K562 (cell line): ENCODE results near the gene NOX5. TPM values are rescaled to one million over a fixed set of nuclear protein-coding genes. Genes with fewer than 3 reads are reported as not detected.

ENCODE experiments used
- ATAC-seq: fragments of 200-7000 bp; cut with Tn5 transposase; 3 replicates; pipeline ENCODE4 v1.9.1; 2020; ENCODE audit warnings: moderate library complexity
- BruUV-seq: library from RNA; stranded (reverse); fragments of 400-500 nt; replicated peaks from 2 replicates; lab custom pipeline; 2021; lab: Mats Ljungman, UMichigan
- CTCF ChIA-PET: fragments of 300-600 bp; formaldehyde crosslinking; extraction: SDS; loops from one replicate; lab custom pipeline; 2021; ENCODE audit warnings: low intra/inter-chr PET ratio; lab: Yijun Ruan, JAX
- POLR2A ChIA-PET: fragments of 300-600, 350-650 bp; sonication (Branson Sonifier 250); formaldehyde crosslinking; extraction: SDS; loops from one replicate; lab custom pipeline; 2021; ENCODE audit warnings: antibody characterized with exemption, inconsistent platforms; lab: Yijun Ruan, JAX
- DNase-seq, 4 experiments: peaks; one replicate each; pipeline versions ENCODE4 v3.0.0 to v3.0.0-alpha.2; 2011 to 2018; ENCODE audit warnings: low spot score in 3 of 4, mixed read lengths in 3 of 4; ENCODE audit errors: extremely low read depth in 1 of 4
- FAIRE-seq: peaks from 2 replicates; lab custom pipeline; 2011; peaks lifted over from hg19 to GRCh38; lab: Jason Lieb, UNC
- H2AFZ ChIP-seq: 2 replicates; pipeline ENCODE4 v1.6.0; 2011; ENCODE audit warnings: low read depth, low read length, control low read depth, inconsistent platforms
- H3K27ac ChIP-seq: fragments of 200-600 bp; 3 replicates; pipeline ENCODE4 v1.8.0; 2011; ENCODE audit warnings: low read depth, mild to moderate bottlenecking, control low read depth, inconsistent platforms, low read length, moderate library complexity, mixed read lengths; ENCODE audit errors: extremely low read depth
- H3K27me3 ChIP-seq, 2 experiments: fragments of 300-600 bp in 1 of 2; 2 replicates in 1 of 2; 3 replicates in 1 of 2; pipeline versions ENCODE4 v1.6.0 to v1.8.0; 2011; ENCODE audit warnings: inconsistent platforms in 2 of 2, low read length in 2 of 2, mild to moderate bottlenecking in 1 of 2, mixed read lengths in 1 of 2, moderate library complexity in 1 of 2; ENCODE audit not compliant: control insufficient read depth in 2 of 2, insufficient read depth in 2 of 2
- H3K36me3 ChIP-seq: fragments of 300-600 bp; 3 replicates; pipeline ENCODE4 v1.8.0; 2011; ENCODE audit warnings: mild to moderate bottlenecking, low read length, inconsistent platforms; ENCODE audit not compliant: control insufficient read depth, insufficient read depth
- H3K4me1 ChIP-seq, 2 experiments: fragments of 200-600 bp in 1 of 2; replicated peaks in 1 of 2; 2 replicates in 1 of 2; 3 replicates in 1 of 2; pipeline versions ENCODE4 v1.5.1 to v1.8.0; 2011; ENCODE audit warnings: inconsistent platforms in 2 of 2, low read length in 2 of 2, mild to moderate bottlenecking in 1 of 2, mixed read lengths in 1 of 2, moderate library complexity in 1 of 2; ENCODE audit not compliant: control insufficient read depth in 2 of 2, insufficient read depth in 2 of 2
- H3K4me2 ChIP-seq: 2 replicates; pipeline ENCODE4 v1.6.1; 2011; ENCODE audit warnings: low read length, control low read depth, inconsistent platforms, mixed read lengths; ENCODE audit not compliant: insufficient read depth
- H3K4me3 ChIP-seq: fragments of 200-600 bp; sonication (generic), shearing (Covaris generic); 2 replicates; pipeline ENCODE4 v1.5.1; 2016; ENCODE audit warnings: control low read depth, inconsistent platforms
- H3K79me2 ChIP-seq: fragments of 200-600 bp; 3 replicates; pipeline ENCODE4 v1.8.0; 2011; ENCODE audit warnings: low read length, inconsistent platforms; ENCODE audit not compliant: control insufficient read depth, insufficient read depth
- H3K9ac ChIP-seq, 2 experiments: 2 replicates each; pipeline versions ENCODE4 v1.6.0 to v1.6.1; 2011; ENCODE audit warnings: low read depth in 2 of 2, low read length in 2 of 2, control low read depth in 1 of 2, inconsistent platforms in 1 of 2, mild to moderate bottlenecking in 1 of 2, mixed read lengths in 1 of 2; ENCODE audit not compliant: insufficient read depth in 1 of 2
- H3K9me1 ChIP-seq: one replicate; pipeline ENCODE4 v1.6.0; 2011; ENCODE audit warnings: inconsistent platforms, mild to moderate bottlenecking, low read length, moderate library complexity; ENCODE audit not compliant: control insufficient read depth, insufficient read depth
- H3K9me3 ChIP-seq: replicated peaks from 2 replicates; pipeline ENCODE4 v1.5.1; 2011; ENCODE audit warnings: low read depth, low read length, inconsistent platforms; ENCODE audit not compliant: control insufficient read depth, insufficient read depth
- H4K20me1 ChIP-seq: replicated peaks from 2 replicates; pipeline ENCODE4 v1.6.1; 2011; ENCODE audit warnings: low read length, inconsistent platforms, mixed read lengths; ENCODE audit not compliant: control insufficient read depth, insufficient read depth
- BACH1 ChIP-seq: fragments of 200-800 bp; sonication (Bioruptor generic); IDR thresholded peaks from 2 replicates; pipeline ENCODE4 v1.6.1; 2016; ENCODE audit warnings: missing genetic modification characterization, missing compliant biosample characterization
- CHD2 ChIP-seq: IDR thresholded peaks from 2 replicates; pipeline ENCODE4 v1.6.1; 2011; ENCODE audit warnings: low read depth, low read length
- E2F8 ChIP-seq: fragments of 450-650 bp; IDR thresholded peaks from 2 replicates; pipeline ENCODE4 v1.7.1; 2018; ENCODE audit warnings: mild to moderate bottlenecking, low read depth; ENCODE audit not compliant: partially characterized antibody
- HNRNPK ChIP-seq: fragments of 200-400 bp; formaldehyde crosslinking; IDR thresholded peaks from one replicate; pipeline ENCODE4 v1.6.1; 2018; ENCODE audit warnings: mild to moderate bottlenecking, low read depth, low read length; ENCODE audit not compliant: poor library complexity, severe bottlenecking
- KDM2B ChIP-seq: fragments of 250-450 bp; sonication (Bioruptor Pico); IDR thresholded peaks from 2 replicates; pipeline ENCODE4 v1.8.0; 2021; ENCODE audit warnings: mild to moderate bottlenecking, moderate library complexity
- NFE2L1 ChIP-seq: fragments of 450-650 bp; IDR thresholded peaks from 2 replicates; pipeline ENCODE4 v1.6.1; 2016; ENCODE audit warnings: missing genetic modification characterization, low read depth, mild to moderate bottlenecking, missing compliant biosample characterization, moderate library complexity, borderline replicate concordance
- POLR2B ChIP-seq: fragments of 450-650 bp; IDR thresholded peaks from 2 replicates; pipeline ENCODE4 v1.6.1; 2018; ENCODE audit warnings: low read depth; ENCODE audit not compliant: partially characterized antibody
- SREBF1 ChIP-seq: fragments of 150-350 bp; IDR thresholded peaks from 2 replicates; pipeline ENCODE4 v1.6.1; 2014; ENCODE audit warnings: antibody characterized with exemption, low read depth, low read length, borderline replicate concordance
- XRCC4 ChIP-seq: IDR thresholded peaks from one replicate; pipeline ENCODE4 v1.6.1; 2011; ENCODE audit not compliant: insufficient read depth, insufficient read length; ENCODE audit errors: extremely low read depth
- YY1 ChIP-seq, 3 experiments: IDR thresholded peaks; 2 replicates each; pipeline ENCODE4 v1.6.1; 2011; ENCODE audit warnings: low read length in 2 of 3, mild to moderate bottlenecking in 2 of 3, moderate library complexity in 2 of 3, borderline replicate concordance in 1 of 3, control low read depth in 1 of 3, low read depth in 1 of 3; ENCODE audit not compliant: insufficient read depth in 3 of 3, insufficient replicate concordance in 2 of 3, control insufficient read depth in 1 of 3, insufficient read length in 1 of 3; ENCODE audit errors: extremely low read depth in 1 of 3
- ZNF133 ChIP-seq: fragments of 250-450 bp; sonication (Bioruptor Pico); IDR thresholded peaks from 2 replicates; pipeline ENCODE4 v1.4.0; 2020; ENCODE audit warnings: mild to moderate bottlenecking
- ZNF134 ChIP-seq: fragments of 250-450 bp; sonication (Bioruptor Pico); conservative IDR thresholded peaks from 2 replicates; pipeline ENCODE4 v1.4.0; 2020
- ZNF354B ChIP-seq: fragments of 250-450 bp; sonication (Bioruptor Pico); IDR thresholded peaks from 2 replicates; pipeline ENCODE4 v1.4.0; 2020
- ZNF408 ChIP-seq: fragments of 250-450 bp; sonication (Bioruptor Pico); IDR thresholded peaks from 2 replicates; pipeline ENCODE4 v1.4.0; 2020; ENCODE audit warnings: low read depth, mild to moderate bottlenecking, moderate library complexity
- WGBS: fragments of 100-300 bp; shearing (Covaris generic); methylation state at CpG from one replicate; pipeline ENCODE4 v1.1.6; 2016; ENCODE audit warnings: low coverage, mixed read lengths; ENCODE audit not compliant: insufficient coverage; ENCODE audit errors: missing lambda C conversion rate; 5-methylcytosine and 5-hydroxymethylcytosine counted together
- in situ Hi-C: fragments of 300-500 bp; cut with MboI; formaldehyde crosslinking; loops from 4 replicates; pipeline ENCODE4 v1.15.0; 2018; ENCODE audit warnings: inconsistent platforms, mixed read lengths
- intact Hi-C: fragments of 100-400 bp; cut with micrococcal nuclease; formaldehyde crosslinking; loops from 2 replicates; pipeline ENCODE4 v1.14.2; 2022
- polyA plus RNA-seq, 8 experiments: library from polyadenylated mRNA; depleted of rRNA in 4 of 8; stranded (reverse) in 5 of 8; unstranded in 3 of 8; fragments of >200 nt; fragmentation: Nextera tagmentation in 2 of 8; fragmentation: Illumina TruSeq in 1 of 8; extraction: Ambion mirVana in 2 of 8; extraction: Trizol in 1 of 8; gene quantifications; 2 replicates each; pipeline versions ENCODE4 v1.2.1 to v1.2.3, GENCODE V29; 2011 to 2014; ENCODE audit warnings: inconsistent platforms in 1 of 8, missing spikeins in 1 of 8
- total RNA-seq, 7 experiments: library from RNA; depleted of rRNA in 6 of 7; stranded (reverse); fragments of >200 nt in 6 of 7; fragmentation: Illumina TruSeq in 2 of 7; extraction: Trizol in 2 of 7; gene quantifications; 2 replicates each; pipeline versions ENCODE4 v1.2.1 to v1.2.3, GENCODE V29; 2011 to 2021; ENCODE audit warnings: low replicate concordance in 1 of 7
- TF ChIP-seq, protein P1 (sequence below): fragments of 250-450 bp; sonication (Bioruptor Pico); IDR thresholded peaks from 2 replicates; pipeline ENCODE4 v1.9.0; 2021; ENCODE audit warnings: mild to moderate bottlenecking
- TF ChIP-seq, protein P2 (sequence below): fragments of 450-650 bp; IDR thresholded peaks from 2 replicates; pipeline ENCODE4 v1.6.1; 2017; ENCODE audit warnings: mild to moderate bottlenecking, moderate library complexity

NOX5 gene
- total and polyA plus RNA-seq, 9 of the 15 experiments (the other 6 are each of a cell fraction or from before 2014, with no cell fraction given), result 0.01 TPM; not detected in 8

- TF ChIP-seq YY1 (IDR thresholded peaks at IDR 0.05; ENCODE audit: borderline replicate concordance in 1 of 3, control insufficient read depth in 1 of 3, extremely low read depth in 1 of 3, insufficient read depth in 3 of 3, insufficient read length in 1 of 3, insufficient replicate concordance in 2 of 3, low read depth in 1 of 3, low read length in 2 of 3), result no peak
Measured at GRCh38 chr15:68979006-68979405, 35.5 kb upstream of the NOX5 start (continued).

GRCh38 chr15:68979816-68980215 lies 34.7 kb upstream of the NOX5 start:
- Histone ChIP-seq H3K9me1 (no peaks in the 10 kb centered on the region), H3K79me2 (no peaks in the 10 kb centered on the region), H3K4me2 (no peak overlapping the region), H3K36me3 (no peaks in the 10 kb centered on the region), H3K4me3 (no peak overlapping the region), H3K9ac (no peak overlapping the region), H3K27ac (no peak overlapping the region), H2AFZ (no peak overlapping the region), H3K9me3 (0 out of 2 replicates have a peak, but pooled peaks cover 6% of the 10 kb centered on the region), H4K20me1 (no peaks in the 10 kb centered on the region), H3K27me3 (no peaks in the 10 kb centered on the region), H3K4me1 (peaks cover 16 to 17% of the 10 kb centered on the region in 2 experiments)
- no TSS peak for BruUV-seq
- in situ Hi-C loops (no loop called here), intact Hi-C loops (no loop called here)
- 0% methylated on average over 1 of the region's 1 CpG for WGBS
- no peak for ATAC-seq
- DNase-seq, result no peak
- no peak for FAIRE-seq
- CTCF ChIA-PET, result no interaction called here
- POLR2A ChIA-PET, result no interaction called here
- TF ChIP-seq SREBF1 (no peak), KDM2B (CRISPR knock-in tag) (no peak), NFE2L1 (tag) (no peak), POLR2B (no peak), ZNF133 (no peak), E2F8 (no peak), BACH1 (tag) (no peak), XRCC4 (no peak), ZNF354B (CRISPR knock-in tag) (no peak), ZNF408 (CRISPR knock-in tag) (no peak), ZNF134 (CRISPR knock-in tag) (no peak), HNRNPK (no peak), CHD2 (no peak)
- TF ChIP-seq, protein P1, sequence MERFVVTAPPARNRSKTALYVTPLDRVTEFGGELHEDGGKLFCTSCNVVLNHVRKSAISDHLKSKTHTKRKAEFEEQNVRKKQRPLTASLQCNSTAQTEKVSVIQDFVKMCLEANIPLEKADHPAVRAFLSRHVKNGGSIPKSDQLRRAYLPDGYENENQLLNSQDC, result no peak
- TF ChIP-seq, protein P2, sequence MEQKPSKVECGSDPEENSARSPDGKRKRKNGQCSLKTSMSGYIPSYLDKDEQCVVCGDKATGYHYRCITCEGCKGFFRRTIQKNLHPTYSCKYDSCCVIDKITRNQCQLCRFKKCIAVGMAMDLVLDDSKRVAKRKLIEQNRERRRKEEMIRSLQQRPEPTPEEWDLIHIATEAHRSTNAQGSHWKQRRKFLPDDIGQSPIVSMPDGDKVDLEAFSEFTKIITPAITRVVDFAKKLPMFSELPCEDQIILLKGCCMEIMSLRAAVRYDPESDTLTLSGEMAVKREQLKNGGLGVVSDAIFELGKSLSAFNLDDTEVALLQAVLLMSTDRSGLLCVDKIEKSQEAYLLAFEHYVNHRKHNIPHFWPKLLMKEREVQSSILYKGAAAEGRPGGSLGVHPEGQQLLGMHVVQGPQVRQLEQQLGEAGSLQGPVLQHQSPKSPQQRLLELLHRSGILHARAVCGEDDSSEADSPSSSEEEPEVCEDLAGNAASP, result no peak
